GM23338 (cell line): ENCODE measurements around the gene MEF2A.

ENCODE experiments used
- CREB1 ChIP-seq: fragments of 250-450 bp; sonication (Bioruptor Pico); IDR thresholded peaks from 2 replicates; pipeline ENCODE4 v1.5.0; 2020; ENCODE audit warnings: low read depth, mild to moderate bottlenecking, moderate library complexity
- CTCF ChIP-seq, 2 experiments: fragments of 200-600 bp in 1 of 2; sonication (generic) in 1 of 2; conservative IDR thresholded peaks; 2 replicates each; pipeline versions ENCODE4 v1.5.1 to v1.6.1; 2016 to 2017; ENCODE audit warnings: antibody characterized with exemption in 2 of 2, low read depth in 2 of 2, mild to moderate bottlenecking in 2 of 2, moderate library complexity in 1 of 2
- EZH2 ChIP-seq: fragments of 200-600 bp; sonication (generic); IDR thresholded peaks from one replicate; pipeline ENCODE4 v1.8.0; 2017; ENCODE audit warnings: antibody characterized with exemption, mild to moderate bottlenecking, low read depth; ENCODE audit not compliant: unreplicated experiment
- EZH2phosphoT487 ChIP-seq: fragments of 200-600 bp; sonication (generic); IDR thresholded peaks from one replicate; pipeline ENCODE4 v1.8.1; 2018; ENCODE audit warnings: antibody characterized with exemption; ENCODE audit not compliant: unreplicated experiment
- JUNB ChIP-seq: IDR thresholded peaks from one replicate; pipeline ENCODE4 v1.6.1; 2016; ENCODE audit warnings: antibody characterized with exemption; ENCODE audit not compliant: unreplicated experiment
- NANOG ChIP-seq: IDR thresholded peaks from 2 replicates; pipeline ENCODE4 v1.6.1; 2016; ENCODE audit warnings: antibody characterized with exemption, borderline replicate concordance
- POLR2AphosphoS5 ChIP-seq: IDR thresholded peaks from 2 replicates; pipeline ENCODE4 v1.6.1; 2016; ENCODE audit warnings: antibody characterized with exemption, low read depth
- REST ChIP-seq: IDR thresholded peaks from one replicate; pipeline ENCODE4 v1.6.1; 2018; ENCODE audit warnings: antibody characterized with exemption; ENCODE audit not compliant: unreplicated experiment
- ZNF114 ChIP-seq: fragments of 250-450 bp; sonication (Bioruptor Pico); IDR thresholded peaks from 2 replicates; pipeline ENCODE4 v1.5.0; 2020; ENCODE audit warnings: mild to moderate bottlenecking, moderate library complexity

GRCh38 chr15:99738021-99738847, 172.4 kb downstream of the MEF2A start:
- TF ChIP-seq CREB1 (CRISPR knock-in tag) (no peak), CTCF (conservative IDR thresholded peaks at IDR 0.05; ENCODE audit: low read depth in 2 of 2) (no peak), EZH2phosphoT487 (no peak), NANOG (no peak), EZH2 (no peak), REST (no peak), ZNF114 (CRISPR knock-in tag) (no peak), POLR2AphosphoS5 (no peak), JUNB (no peak)
